HepG2 (cell line): ENCODE measurements around the gene ACTN4.

Experiments used
- TAF1 ChIP-seq: sonication (generic); formaldehyde crosslinking; IDR thresholded peaks from 2 replicates; pipeline ENCODE4 v1.4.0; 2020; ENCODE audit warnings: missing genetic modification reagents
- TF ChIP-seq, protein P1 (sequence below): sonication (generic); formaldehyde crosslinking; IDR thresholded peaks from 2 replicates; pipeline ENCODE4 v1.8.0; 2022; ENCODE audit warnings: mild to moderate bottlenecking, missing genetic modification reagents; ENCODE audit not compliant: insufficient replicate concordance
- TF ChIP-seq, protein P2 (sequence below): sonication (generic); formaldehyde crosslinking; IDR thresholded peaks from 2 replicates; pipeline ENCODE4 v1.5.0; 2020; ENCODE audit warnings: mild to moderate bottlenecking, missing genetic modification reagents, moderate library complexity

DNA sequence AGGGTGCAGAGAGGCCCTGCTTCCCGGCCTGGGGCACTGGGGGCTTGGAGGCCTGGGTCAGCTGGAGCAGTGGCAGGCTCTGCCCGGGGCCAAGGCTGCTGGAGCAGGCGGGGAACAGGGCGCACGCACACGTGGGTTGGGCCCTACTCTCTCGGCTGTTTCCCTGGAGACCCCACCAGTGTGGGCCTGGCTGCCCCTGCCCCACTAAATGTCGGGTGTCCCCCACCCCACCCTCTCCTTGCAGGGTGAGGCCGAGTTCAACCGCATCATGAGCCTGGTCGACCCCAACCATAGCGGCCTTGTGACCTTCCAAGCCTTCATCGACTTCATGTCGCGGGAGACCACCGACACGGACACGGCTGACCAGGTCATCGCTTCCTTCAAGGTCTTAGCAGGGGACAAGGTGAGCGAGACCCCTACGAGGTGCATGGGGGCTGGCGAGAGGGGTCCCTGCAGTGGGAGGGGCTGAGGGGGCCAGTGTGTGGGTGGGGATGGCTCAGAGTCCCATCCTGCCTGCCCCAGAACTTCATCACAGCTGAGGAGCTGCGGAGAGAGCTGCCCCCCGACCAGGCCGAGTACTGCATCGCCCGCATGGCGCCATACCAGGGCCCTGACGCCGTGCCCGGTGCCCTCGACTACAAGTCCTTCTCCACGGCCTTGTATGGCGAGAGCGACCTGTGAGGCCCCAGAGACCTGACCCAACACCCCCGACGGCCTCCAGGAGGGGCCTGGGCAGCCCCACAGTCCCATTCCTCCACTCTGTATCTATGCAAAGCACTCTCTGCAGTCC, 81.5 kb downstream of the ACTN4 start:
- no peak for TF ChIP-seq TAF1 (CRISPR knock-in tag)
- TF ChIP-seq, protein P1, sequence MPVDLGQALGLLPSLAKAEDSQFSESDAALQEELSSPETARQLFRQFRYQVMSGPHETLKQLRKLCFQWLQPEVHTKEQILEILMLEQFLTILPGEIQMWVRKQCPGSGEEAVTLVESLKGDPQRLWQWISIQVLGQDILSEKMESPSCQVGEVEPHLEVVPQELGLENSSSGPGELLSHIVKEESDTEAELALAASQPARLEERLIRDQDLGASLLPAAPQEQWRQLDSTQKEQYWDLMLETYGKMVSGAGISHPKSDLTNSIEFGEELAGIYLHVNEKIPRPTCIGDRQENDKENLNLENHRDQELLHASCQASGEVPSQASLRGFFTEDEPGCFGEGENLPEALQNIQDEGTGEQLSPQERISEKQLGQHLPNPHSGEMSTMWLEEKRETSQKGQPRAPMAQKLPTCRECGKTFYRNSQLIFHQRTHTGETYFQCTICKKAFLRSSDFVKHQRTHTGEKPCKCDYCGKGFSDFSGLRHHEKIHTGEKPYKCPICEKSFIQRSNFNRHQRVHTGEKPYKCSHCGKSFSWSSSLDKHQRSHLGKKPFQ (CRISPR knock-in tag): no peak
- TF ChIP-seq, protein P2, sequence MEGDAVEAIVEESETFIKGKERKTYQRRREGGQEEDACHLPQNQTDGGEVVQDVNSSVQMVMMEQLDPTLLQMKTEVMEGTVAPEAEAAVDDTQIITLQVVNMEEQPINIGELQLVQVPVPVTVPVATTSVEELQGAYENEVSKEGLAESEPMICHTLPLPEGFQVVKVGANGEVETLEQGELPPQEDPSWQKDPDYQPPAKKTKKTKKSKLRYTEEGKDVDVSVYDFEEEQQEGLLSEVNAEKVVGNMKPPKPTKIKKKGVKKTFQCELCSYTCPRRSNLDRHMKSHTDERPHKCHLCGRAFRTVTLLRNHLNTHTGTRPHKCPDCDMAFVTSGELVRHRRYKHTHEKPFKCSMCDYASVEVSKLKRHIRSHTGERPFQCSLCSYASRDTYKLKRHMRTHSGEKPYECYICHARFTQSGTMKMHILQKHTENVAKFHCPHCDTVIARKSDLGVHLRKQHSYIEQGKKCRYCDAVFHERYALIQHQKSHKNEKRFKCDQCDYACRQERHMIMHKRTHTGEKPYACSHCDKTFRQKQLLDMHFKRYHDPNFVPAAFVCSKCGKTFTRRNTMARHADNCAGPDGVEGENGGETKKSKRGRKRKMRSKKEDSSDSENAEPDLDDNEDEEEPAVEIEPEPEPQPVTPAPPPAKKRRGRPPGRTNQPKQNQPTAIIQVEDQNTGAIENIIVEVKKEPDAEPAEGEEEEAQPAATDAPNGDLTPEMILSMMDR (CRISPR knock-in tag): no peak
